Fibroblast of gingiva (primary cell): ENCODE results near the gene APBB2.

Experiments used
- DNase-seq: peaks from one replicate; pipeline ENCODE4 v3.0.0-alpha.2; 2011; ENCODE audit warnings: low read depth

The APBB2 gene

DNA sequence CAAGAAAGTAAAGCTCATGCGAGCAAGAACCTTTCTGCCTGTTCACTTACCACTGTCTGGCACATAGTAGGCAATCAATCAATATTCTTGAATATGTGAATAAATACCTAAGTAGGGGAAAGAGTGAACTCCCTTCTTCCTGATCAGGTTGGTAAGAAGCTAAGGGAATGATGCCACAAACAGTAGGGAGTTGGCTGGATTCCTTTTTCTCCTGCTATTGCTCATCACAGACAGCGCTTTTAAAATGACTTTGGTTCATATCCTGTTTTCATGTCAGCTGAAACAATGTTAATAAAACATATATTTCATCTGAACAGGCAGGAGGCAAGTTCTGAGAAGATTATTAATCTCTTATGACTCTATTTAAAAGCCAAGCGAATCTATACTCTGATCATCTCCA is 365.4 kb downstream of the APBB2 start:
- DNase-seq = peak; percentile 14

DNA sequence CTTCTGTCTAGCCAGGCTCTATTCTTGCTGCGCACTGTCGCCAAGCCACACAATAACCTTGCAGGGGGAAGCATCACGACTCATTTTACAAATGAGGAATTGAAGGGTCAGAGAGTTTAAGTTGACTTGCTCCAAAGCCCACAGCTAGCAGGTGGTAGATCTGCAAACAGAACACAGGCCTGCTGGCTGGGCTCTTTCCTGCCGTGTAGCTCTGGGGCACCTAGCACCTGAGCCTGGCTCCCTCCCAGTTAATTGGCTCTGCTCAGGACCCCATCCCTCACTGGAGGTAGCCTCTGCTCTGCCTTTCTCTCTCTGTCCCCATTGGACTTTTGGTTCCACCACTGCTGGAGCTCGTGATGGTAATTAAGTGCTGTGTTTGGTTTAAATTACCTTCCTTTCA is 366.1 kb downstream of the APBB2 start:
- no peak for DNase-seq

DNA sequence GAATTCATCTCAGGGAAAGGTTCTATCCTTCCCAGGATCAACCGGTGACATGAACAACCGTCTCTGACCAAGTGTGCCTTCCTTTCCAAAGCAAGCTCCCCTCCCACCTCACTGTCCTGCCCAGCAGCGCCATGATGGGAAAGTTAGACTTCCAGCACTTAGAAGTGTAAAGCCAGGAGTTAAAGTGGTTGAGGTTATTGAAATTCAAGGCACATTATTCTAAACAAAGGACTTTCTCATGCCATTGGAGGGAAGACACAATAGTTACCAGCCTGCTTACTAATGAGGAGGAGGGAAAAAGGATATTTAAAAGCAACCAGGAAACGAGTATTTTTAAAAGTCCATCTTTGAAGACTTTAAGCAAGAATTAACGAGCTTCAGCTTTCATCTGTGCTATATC is 367.8 kb downstream of the APBB2 start:
- no peak for DNase-seq

DNA sequence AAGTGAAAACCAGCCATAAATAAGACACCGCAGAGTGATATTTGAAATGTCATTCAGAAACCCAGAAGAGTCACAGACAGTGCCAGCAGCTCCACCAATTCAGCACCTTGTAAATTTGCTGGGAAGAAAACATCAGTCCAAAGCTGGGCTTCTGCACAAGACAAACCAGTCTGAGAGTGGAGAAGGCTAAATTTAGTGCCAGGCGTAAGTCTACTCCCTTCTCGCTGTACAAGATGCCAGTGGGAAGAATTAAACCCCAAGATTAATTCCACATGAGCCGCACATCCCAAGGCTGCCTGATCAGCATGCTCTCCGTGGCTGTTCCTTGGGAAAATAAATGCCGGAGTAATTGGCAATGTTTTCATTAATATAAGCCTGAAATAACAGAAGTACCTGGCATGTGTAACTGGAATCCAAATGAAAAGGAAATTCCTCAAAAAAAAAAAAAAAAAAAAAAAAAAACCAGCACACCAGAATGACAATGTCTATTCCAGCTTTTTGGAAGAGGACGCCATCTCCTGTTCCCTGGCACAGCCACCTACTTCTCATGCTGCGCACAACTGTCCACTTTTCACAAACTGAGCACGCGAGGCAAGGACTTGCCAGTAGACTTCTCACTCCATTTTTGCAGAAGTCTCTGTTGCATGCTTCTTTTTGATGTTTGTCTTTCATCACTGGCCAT is 369.0 kb downstream of the APBB2 start:
- DNase-seq = peak; percentile 33

DNA sequence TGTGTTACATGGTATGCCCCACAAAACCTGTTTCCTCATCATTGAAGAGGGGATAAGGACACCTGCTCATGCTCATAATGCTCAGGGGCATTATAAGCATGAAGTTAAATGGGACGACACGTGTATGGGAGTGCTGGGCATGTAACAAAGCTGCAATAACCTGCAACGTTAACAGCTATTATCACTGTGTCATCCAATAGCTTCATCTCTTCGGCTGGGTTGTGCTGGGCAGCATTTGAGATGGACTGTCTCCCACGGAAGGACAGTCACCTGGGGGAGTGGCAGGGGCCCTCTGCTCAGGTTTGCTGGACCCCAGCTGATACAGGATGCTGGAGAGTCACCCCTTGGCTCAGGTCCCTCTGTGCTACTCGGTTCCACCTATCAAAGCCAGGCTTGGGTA is 370.1 kb downstream of the APBB2 start:
- no peak for DNase-seq

DNA sequence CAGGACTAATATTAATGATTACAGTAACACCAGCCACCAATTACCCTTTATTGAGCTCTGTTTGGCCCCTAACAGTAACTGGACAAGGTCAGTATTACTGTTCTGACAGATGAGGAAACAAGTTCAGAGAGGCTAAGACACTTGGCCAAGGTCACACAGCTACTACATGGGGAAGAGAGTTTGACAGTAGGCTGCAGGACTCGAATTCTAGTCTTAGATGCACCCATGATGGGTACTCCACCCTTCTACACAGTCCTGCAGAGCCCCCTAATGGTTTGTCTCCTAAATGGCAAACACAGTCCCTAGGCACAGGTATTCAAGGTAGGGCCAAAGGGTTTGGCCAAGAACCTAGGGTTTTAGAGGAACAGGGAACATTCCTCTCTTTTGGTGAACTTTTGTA is 370.6 kb downstream of the APBB2 start:
- no peak for DNase-seq

DNA sequence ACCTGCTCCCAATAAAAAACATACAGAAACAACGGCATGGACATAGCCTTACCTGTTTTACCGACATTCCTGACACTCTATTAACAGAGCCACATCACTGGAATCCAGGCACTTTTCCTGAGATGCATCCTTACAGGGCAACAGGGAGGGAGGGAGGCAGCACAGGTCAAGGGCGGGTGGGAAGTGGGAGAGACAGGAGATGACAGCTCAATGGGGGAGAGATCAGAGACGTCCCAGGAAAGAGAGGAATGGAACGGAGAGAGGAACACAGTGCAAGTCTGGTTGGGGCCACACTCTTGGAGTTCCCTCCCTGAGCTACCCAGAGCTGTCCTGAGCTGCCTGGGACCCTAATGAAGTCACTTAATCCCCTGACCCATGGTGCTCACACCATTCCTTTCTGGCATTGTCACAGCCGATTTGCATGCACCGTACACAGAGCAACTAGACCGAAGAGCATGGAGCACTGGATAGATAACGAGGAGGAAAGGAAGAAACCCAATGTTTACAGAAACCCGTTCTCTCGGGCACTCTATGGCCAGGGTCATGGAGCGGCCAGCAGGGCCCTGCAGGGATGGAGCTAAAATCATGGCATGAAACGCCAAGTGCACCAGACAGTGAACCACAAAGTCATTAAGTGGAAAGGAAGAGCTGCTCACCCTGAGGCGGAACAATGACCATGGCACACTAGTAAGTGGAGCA is 371.5 kb downstream of the APBB2 start:
- DNase-seq = no peak

DNA sequence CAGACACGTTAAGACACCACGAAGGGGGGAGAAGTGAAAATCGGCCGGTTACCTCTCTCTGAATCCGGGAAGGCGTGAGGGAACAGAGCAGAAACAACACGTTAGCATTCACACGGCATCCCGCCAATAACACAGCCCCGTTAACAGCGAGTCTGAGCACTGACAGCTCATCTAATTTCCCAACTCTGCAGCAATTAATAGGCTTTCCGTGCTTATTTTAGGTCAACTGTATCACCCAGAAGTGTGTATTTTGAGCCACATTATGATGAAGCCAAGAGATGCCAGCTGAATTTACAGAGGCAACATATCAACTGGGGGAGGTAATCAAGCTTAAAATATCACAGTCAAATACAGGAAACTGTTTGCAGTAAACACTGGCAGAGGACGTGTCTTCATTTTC is 372.0 kb downstream of the APBB2 start:
- no peak for DNase-seq

DNA sequence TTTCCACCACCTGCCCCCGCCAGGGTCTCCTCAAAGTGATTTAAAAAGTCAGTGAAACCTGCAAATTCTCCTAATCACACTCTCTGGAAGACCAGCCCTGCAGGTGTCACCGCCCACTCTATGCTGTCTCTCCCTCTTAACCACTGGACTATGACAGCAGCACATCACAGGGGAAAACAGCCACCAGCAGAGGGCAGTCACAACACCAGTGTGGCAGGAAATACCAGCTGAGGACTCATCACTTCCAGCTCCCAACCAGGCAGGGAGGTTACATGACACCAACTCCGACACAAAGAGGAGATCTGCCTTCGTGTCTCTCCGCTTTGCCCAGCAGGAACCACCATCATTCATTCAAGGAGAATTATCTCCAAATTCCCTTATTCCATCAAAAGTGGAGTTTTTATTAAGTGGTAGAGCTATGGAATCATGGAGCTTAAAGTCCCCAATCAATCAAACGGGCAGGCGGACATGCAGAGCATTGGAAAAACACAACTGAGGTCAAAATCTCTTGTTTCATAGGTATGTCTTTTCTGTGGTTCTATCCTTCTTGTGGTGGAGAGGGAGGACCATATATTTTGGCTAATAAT is 373.3 kb downstream of the APBB2 start:
- peak; percentile 60 for DNase-seq

DNA sequence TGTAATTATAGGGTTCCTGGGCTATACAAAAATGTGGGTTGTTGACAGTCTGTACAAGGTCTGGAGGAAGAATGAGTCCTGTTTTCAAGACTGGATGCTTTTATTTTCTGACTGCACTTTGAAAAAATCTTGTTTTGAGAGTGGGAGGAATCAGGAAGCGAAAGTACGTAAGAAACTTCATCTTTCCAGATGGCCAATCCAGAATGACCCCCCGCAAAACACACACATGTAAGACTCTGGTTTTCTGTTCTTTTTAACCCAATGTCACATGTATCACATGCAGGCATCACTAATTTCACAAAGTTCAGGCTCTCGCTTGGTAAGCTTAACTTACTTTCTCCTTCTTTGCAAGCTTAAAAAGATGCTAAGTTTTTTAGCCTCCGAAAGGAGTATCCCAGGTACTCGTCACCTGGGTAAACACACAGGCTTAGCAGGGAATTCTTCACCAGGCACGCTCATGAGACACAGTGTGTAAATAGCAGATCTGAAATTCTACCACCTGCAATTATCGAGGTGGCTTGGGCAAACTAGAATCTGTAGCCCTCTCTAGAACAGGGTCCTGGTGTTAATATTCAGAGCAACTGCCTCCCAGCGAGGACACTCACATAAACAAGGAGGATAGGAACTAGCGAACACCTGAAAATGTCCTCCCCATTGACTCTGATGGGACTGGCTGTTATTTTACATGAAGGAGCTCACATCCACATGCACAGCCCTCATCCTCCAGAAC is 373.9 kb downstream of the APBB2 start:
- DNase-seq = no peak

DNA sequence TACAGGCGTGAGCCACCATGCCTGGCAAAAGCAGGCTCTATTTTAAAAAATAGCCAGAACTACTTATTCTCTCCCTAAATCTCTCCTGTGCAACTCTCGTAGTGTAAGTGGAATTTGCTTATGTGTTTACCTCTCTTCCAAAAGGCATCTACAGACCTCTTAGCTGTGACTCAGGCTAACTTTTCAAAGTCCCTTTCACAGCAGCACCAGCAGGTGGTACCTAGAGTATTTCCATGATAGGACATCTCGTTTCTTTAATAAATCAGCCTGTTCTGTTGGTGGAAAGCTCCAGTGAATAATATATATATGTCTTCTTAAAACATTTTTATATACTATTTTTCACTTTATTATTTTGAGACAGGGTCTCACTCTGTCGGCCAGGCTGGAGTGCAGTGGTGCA is 375.6 kb downstream of the APBB2 start:
- DNase-seq = no peak

DNA sequence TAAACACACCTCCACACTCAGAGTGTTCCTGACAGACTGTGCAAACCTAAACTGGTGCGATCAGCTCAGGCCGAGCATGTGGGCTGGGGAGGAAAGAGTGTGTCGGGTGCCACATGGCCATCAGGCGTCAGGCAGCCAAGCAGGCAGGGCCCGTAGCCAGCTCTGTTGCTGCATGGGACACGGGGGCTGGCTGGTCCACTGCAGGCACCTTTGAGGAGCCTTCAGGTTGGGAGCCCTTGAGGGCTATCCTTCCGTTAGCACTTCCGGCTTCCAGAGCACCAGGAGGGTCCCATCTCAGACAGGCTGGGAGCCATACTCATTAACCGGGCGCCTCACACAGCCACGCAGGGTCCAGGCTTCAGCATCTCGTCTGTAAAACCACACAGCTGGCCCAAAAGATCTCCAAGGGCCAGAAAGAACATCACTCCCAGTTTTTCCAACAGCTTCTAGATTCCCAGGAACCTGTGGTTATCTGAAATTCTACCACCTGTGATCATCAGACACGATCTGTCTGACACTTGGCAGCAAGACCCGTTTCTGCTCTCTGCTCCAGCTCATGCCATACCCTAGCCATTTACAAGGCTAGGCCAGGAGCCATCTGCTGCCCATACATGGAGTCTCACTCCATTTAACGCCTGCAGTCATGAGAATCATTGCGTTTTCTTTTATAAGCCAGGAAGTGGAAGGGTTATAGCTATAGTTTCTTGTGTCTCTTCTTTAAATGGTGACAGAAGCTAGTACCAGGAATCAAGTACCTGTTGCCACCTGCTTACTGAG is 377.1 kb downstream of the APBB2 start:
- DNase-seq = no peak

DNA sequence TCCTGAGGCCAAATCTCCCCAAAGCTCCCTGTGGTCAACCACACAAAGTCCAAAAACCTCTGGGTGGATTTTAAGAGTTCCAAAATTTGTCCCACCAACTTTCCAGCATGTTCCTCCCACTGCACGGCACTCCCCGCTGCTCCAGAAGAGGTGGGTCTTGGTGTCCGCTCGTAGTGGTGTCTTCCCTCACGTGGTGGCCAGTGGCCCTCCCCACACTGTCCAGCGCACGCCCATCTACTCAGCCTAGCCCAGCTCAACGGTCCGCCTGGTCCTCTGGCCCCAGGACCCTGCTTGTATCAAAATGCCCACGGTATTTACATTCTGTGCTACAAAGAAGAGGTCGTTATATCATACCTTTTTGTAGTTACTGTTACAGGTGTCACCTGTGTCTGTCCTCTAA is 381.1 kb downstream of the APBB2 start:
- no peak for DNase-seq

DNA sequence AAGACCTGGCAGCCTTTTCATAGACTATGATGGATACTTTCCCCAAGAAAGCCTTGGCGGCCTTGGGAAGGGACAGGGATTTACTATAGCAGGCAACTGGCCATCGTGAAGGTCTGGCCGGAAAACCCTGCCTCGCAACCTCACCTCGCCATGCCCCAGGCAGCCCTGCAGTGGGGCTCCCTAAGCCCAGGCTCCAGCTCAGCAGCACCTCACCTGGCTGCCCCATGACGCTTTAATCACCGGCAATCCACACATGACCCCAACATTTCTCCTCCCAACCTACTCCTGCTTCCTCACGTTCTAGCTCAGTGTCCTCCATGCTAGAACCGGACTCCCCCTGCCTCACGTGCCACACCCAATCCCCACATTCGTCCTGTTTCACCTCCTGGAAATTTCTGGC is 382.2 kb downstream of the APBB2 start:
- no peak for DNase-seq

DNA sequence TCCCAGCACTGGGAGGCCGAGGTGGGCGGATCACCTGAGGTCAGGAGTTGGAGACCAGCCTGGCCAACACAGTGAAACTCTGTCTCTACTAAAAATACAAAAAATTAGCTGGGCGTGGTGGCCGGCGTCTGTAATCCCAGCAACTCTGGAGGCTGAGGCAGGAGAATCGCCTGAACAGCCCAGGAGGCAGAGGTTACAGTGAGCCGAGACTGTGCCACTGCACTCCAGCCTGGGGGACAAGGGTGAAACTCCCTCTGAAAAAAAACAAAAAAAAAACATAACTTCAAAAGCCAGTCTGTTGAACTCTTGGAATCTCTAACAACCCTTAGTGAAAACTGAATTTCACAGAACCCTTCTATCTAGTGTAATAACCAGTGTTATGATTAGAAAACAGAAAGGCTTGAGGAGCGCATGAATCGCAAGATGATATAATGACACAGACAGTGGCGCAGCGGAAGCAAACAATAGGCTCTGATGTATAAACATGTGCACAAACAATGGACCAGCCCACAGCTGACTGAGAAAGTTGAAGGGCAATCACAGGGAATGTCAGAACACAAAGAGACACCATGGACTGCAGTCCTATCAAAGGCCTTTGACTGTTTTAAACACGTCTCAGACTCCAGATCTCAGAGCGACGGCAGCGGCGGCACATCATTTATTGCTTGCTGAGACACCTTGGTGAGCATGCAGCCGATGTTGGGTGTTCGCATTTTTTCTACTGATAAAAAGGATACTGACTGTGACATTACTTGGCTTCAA is 383.0 kb downstream of the APBB2 start:
- no peak for DNase-seq

DNA sequence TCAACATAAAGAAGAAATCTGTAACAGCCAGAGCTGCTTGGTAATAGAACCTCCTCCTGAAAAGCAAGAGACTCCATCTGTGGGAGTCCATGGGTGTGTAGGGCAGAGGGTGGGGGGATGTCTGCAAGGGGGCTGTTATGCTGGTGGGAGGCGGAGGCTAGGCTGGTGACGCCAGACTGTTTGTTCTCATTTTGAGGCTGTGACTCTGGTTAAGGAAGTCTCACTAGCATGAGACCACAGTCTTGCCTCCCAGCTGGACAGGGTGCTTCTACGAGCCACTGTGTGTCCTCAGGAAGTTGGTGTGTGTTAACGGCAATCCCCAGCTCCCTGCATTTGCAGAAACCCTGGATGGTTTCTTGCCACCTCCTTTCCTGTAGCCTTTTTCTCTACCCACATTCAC is 384.8 kb downstream of the APBB2 start:
- DNase-seq = no peak

DNA sequence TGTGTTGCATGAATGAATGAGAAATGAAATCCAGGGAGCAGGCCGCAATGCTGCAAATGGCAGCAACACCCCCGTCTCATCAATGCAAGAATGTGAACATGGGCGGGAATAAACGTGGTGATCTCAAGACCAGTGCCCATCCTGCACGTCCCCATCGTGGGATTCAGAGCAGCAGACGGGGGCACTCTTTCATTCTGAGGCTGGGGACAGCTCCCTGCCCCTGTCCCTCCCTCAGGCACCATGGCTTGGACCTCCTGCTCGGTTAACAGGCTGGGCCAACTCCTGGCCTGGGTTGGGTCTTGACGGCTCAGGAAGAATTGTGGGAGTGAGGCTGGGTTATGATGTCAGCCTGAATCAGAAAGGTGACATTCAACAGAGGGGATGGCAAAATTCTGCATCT is 385.7 kb downstream of the APBB2 start:
- no peak for DNase-seq

DNA sequence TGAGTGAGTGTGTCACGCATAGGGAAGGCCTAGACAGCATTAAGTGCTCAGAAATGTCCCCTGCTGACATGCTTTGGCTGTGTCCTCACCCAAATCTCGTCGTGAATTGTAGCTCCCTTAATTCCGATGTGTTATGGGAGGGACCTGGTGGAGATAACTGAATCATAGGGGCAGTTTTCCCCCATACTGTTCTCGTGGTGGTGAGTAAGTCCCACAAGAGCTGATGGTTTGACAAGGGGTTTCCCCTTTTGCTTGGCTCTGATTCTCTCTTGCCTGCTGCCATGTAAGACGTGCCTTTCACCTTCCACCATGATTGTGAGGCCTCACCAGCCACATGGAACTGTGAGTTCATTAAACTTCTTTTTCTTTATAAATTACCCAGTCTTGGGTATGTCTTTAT is 386.6 kb downstream of the APBB2 start:
- no peak for DNase-seq

DNA sequence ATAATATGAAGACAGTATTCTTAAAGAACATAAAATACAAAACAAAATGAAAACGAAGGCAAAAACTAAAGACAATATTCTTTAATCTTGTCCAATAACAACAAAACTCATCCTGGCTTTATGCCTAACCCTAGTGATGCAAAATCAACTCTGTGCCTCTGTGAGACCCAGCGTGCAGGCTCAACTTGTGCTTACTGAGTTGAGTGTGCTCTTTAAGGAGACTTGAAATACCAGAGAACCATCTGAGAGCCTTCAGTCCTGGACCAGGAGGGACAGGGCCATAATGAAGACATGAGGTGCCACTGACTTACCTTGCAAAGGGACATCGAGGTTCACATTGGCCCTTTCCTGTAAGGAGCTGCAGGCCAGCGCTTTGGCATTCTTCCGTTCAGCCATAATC is 387.5 kb downstream of the APBB2 start:
- DNase-seq = no peak

DNA sequence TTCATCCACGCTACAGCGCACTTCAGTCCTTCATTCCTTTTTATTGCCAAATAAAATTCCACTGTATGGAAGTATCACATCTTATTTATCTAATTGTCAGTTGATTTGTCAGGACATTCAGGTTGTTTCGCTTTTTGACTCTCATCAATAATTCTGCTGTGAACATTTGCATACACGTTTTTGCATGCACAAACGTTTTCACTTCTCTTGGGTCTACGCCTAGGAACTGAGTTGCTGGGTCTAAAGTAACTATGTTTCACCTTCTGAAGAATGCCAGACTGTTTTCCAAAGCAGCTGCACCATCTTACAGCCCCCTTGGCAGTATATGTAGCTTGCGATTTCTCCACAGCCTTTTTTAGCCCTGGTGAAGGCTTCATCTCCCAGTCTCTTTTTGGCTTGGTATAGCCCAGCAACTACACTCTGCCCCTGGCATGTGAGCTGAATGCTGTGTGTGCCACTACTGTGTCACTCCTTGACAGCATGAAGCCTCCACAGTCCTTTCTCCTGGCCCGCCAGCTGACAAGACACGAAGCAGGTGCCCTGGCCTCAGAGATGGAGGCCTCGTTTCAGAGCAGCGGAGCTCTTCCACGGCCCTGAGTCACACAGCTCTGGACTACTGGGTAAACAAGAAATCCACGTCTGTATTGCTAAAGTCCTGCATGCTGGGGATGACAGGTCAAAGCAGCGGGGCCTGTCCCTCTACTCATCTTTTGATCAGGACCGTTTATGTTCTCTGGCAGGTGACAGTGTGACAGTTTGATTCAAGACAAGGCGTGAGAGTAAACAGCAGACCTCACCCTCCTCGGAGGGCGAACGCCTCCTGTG is 389.1 kb downstream of the APBB2 start:
- no peak for DNase-seq
